Testis (tissue), 2 donors: Measurements from ENCODE around the gene STRIP2.

Experiments
- POLR2A ChIP-seq: fragments of 450-650 bp; IDR thresholded peaks from one replicate; pipeline ENCODE4 v1.6.1; 2017; ENCODE audit warnings: antibody characterized with exemption, mild to moderate bottlenecking, moderate library complexity
- TF ChIP-seq, protein P1 (sequence below), 3 experiments: fragments of 450-650 bp in 2 of 3; fragments of 200-600 bp in 1 of 3; sonication (generic) in 1 of 3; IDR thresholded peaks; one replicate each; pipeline ENCODE4 v1.5.1; 2016 to 2019; ENCODE audit warnings: antibody characterized with exemption in 3 of 3, mild to moderate bottlenecking in 2 of 3, moderate library complexity in 1 of 3

DNA sequence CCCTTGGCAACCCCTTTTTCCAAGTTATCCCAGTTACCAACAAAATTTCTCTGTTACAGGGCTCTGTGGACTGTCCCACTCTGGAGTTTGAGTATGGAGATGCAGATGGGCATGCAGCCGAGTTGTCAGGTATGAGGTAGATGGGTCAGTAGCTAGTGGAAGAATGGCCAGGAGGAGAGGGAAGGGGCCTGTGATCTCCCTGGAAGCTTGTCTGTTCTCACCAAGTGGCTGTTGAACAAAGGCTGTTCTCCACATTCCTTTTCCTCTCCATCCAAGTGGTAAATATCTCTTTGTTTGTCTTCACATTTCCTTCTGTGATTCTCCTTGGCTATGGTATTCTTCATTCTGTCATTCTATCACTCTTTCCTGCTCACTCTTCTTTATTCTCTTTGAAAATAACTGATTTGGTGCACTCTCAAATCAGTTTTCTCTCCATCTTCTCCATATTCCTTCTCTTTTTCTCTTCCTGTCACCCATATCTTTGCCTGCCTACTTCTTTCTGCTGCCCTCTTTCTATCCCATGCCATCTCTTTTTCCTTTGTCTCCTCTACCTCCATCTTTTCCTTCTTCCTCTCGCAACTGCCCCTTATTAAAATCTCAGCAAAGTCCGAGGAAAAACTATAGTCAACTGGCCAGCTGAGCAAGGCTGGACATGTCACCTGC is 5.9 kb downstream of the STRIP2 start:
- TF ChIP-seq, protein P1, sequence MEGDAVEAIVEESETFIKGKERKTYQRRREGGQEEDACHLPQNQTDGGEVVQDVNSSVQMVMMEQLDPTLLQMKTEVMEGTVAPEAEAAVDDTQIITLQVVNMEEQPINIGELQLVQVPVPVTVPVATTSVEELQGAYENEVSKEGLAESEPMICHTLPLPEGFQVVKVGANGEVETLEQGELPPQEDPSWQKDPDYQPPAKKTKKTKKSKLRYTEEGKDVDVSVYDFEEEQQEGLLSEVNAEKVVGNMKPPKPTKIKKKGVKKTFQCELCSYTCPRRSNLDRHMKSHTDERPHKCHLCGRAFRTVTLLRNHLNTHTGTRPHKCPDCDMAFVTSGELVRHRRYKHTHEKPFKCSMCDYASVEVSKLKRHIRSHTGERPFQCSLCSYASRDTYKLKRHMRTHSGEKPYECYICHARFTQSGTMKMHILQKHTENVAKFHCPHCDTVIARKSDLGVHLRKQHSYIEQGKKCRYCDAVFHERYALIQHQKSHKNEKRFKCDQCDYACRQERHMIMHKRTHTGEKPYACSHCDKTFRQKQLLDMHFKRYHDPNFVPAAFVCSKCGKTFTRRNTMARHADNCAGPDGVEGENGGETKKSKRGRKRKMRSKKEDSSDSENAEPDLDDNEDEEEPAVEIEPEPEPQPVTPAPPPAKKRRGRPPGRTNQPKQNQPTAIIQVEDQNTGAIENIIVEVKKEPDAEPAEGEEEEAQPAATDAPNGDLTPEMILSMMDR (IDR thresholded peaks at IDR 0.05) = no peak
- no peak for TF ChIP-seq POLR2A
